ENCODE results near the gene FAM20B.

FAM20B gene

DNA sequence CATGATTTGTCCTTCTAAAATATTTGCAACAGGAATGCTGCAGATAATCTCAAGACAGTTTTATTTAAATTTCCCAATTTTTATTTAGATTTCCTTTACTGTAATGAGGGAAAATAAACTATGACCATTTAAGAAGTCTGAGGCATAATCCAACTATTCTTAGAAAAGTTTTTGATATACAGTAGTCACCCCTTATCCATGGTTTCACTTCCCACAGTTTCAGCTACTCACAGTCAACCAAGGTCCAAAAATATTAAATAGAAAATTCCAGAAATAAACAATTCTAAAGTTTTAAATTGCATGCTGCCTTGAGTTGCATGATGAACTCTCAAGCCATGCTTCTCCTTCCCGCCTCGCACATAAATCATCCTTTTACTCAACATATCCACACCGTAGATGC lies 89.5 kb downstream of the FAM20B start:
- H3K27ac ChIP-seq (replicated peaks) = no peak overlapping the region
- TF ChIP-seq GABPA (IDR thresholded peaks at IDR 0.05; ENCODE audit: low read depth) (no peak), SPI1 (IDR thresholded peaks at IDR 0.05; ENCODE audit: borderline replicate concordance, low read depth) (no peak), POLR2AphosphoS5 (IDR thresholded peaks at IDR 0.05; ENCODE audit: low read depth) (no peak)
- TF ChIP-seq, protein P1, sequence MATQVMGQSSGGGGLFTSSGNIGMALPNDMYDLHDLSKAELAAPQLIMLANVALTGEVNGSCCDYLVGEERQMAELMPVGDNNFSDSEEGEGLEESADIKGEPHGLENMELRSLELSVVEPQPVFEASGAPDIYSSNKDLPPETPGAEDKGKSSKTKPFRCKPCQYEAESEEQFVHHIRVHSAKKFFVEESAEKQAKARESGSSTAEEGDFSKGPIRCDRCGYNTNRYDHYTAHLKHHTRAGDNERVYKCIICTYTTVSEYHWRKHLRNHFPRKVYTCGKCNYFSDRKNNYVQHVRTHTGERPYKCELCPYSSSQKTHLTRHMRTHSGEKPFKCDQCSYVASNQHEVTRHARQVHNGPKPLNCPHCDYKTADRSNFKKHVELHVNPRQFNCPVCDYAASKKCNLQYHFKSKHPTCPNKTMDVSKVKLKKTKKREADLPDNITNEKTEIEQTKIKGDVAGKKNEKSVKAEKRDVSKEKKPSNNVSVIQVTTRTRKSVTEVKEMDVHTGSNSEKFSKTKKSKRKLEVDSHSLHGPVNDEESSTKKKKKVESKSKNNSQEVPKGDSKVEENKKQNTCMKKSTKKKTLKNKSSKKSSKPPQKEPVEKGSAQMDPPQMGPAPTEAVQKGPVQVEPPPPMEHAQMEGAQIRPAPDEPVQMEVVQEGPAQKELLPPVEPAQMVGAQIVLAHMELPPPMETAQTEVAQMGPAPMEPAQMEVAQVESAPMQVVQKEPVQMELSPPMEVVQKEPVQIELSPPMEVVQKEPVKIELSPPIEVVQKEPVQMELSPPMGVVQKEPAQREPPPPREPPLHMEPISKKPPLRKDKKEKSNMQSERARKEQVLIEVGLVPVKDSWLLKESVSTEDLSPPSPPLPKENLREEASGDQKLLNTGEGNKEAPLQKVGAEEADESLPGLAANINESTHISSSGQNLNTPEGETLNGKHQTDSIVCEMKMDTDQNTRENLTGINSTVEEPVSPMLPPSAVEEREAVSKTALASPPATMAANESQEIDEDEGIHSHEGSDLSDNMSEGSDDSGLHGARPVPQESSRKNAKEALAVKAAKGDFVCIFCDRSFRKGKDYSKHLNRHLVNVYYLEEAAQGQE (IDR thresholded peaks at IDR 0.05; ENCODE audit: insufficient replicate concordance, low read depth) = no peak
- TF ChIP-seq, protein P2, sequence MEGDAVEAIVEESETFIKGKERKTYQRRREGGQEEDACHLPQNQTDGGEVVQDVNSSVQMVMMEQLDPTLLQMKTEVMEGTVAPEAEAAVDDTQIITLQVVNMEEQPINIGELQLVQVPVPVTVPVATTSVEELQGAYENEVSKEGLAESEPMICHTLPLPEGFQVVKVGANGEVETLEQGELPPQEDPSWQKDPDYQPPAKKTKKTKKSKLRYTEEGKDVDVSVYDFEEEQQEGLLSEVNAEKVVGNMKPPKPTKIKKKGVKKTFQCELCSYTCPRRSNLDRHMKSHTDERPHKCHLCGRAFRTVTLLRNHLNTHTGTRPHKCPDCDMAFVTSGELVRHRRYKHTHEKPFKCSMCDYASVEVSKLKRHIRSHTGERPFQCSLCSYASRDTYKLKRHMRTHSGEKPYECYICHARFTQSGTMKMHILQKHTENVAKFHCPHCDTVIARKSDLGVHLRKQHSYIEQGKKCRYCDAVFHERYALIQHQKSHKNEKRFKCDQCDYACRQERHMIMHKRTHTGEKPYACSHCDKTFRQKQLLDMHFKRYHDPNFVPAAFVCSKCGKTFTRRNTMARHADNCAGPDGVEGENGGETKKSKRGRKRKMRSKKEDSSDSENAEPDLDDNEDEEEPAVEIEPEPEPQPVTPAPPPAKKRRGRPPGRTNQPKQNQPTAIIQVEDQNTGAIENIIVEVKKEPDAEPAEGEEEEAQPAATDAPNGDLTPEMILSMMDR (IDR thresholded peaks at IDR 0.05; ENCODE audit: insufficient read depth, low read length) = no peak
- H3K4me3 ChIP-seq (replicated peaks; ENCODE audit: insufficient read depth, low read length) = no peak overlapping the region
- no peaks in the 10 kb centered on the region for H3K27me3 ChIP-seq (ENCODE audit: insufficient read depth, poor library complexity, severe bottlenecking)
- no peak for DNase-seq (ENCODE audit: low read depth in 1 of 2, low spot score in 1 of 2)

DNA sequence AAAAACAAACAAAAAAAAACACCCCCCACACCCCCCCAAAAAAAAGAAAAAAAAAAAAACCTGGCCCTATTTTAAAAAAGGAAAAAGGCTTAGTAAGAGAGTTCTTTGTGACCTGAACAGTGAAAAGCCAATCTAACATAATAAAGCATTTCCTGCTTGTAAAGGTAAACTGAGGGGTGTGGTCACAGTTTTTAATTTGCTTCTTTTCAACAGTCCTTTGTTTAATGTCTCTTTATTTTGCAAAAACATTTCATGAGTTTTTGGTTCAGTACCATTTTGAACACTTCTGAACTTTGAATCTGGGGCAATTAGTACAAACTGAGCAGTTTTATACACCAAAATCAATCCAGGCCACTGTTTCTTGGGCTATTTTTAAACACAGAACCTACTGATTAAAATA lies 93.8 kb downstream of the FAM20B start:
- Histone ChIP-seq H3K27ac (replicated peaks) (no peak overlapping the region), H3K27me3 (ENCODE audit: insufficient read depth, poor library complexity, severe bottlenecking) (no peaks in the 10 kb centered on the region), H3K4me3 (replicated peaks; ENCODE audit: insufficient read depth, low read length) (no peak overlapping the region)
- DNase-seq (ENCODE audit: low read depth in 1 of 2, low spot score in 1 of 2) = no peak
- TF ChIP-seq SPI1 (IDR thresholded peaks at IDR 0.05; ENCODE audit: borderline replicate concordance, low read depth) = no peak
- no peak for TF ChIP-seq GABPA (IDR thresholded peaks at IDR 0.05; ENCODE audit: low read depth)
- no peak for TF ChIP-seq POLR2AphosphoS5 (IDR thresholded peaks at IDR 0.05; ENCODE audit: low read depth)
- TF ChIP-seq, protein P1 (IDR thresholded peaks at IDR 0.05; ENCODE audit: insufficient replicate concordance, low read depth) = no peak

DNA sequence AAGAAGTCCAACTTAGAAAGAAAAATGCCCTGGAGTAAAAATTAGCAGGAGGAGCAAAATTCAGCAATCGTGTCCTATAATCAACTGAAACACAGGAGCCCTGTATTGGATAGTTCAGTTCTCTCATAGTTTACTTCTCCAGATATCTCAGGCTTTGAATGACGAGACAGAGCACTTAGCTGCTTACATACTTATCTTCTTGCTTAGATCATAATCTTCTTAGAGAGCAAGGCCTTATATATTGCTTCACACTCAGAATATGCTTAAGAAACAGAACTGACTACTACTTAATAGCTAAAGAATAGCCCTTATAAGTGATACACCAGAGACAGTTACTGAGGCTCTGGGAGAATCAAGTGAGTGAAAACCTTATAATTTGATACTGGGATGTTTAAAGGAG lies 95.0 kb downstream of the FAM20B start:
- Histone ChIP-seq H3K27me3 (ENCODE audit: insufficient read depth, poor library complexity, severe bottlenecking) (no peaks in the 10 kb centered on the region), H3K27ac (replicated peaks) (no peak overlapping the region), H3K4me3 (replicated peaks; ENCODE audit: insufficient read depth, low read length) (no peak overlapping the region)
- TF ChIP-seq POLR2AphosphoS5 (IDR thresholded peaks at IDR 0.05; ENCODE audit: low read depth) (no peak), SPI1 (IDR thresholded peaks at IDR 0.05; ENCODE audit: borderline replicate concordance, low read depth) (no peak), GABPA (IDR thresholded peaks at IDR 0.05; ENCODE audit: low read depth) (no peak)
- TF ChIP-seq, protein P1 (IDR thresholded peaks at IDR 0.05; ENCODE audit: insufficient replicate concordance, low read depth) = no peak
- no peak for DNase-seq (ENCODE audit: low read depth in 1 of 2, low spot score in 1 of 2)

DNA sequence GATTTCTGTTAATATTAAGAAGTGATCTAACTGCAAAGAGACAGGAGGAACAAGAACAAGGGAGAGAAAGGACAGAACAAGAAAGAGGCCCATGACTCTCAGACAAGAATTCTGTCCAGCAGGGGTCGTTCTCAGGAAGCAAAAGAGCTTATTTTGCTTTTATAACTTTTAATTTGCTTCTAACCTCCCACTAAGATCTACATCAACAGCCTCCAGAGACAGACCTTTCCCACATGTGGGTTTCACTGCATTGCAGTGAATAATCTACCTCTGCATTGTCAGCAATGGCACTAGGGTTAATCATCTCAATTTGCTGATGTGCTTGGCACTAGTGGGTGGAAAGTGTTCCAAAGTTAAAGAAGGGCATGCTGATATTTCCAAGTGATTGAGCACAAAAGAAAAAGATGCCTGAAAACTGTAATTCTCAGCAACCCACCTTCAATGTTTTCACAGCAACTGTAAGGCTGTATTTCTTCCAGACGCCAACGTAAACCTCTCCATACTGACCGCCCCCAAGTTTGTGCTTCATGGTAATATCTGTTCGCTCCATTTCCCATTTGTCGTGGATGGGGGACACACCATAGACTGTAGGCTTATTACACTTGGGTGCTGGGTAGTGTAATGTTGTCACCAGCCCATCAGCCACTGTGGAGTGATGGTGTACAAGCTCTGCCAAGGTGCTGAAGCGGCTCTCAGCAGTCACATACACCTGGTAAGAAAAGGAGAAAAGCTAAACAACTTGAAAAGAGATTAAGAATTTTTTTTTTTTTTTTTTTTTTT lies 95.7 kb downstream of the FAM20B start:
- peak in 1 of 2 experiments; percentile 36 for DNase-seq (ENCODE audit: low read depth in 1 of 2, low spot score in 1 of 2)
- Histone ChIP-seq H3K4me3 (replicated peaks; ENCODE audit: insufficient read depth, low read length) (no peak overlapping the region), H3K27me3 (ENCODE audit: insufficient read depth, poor library complexity, severe bottlenecking) (no peaks in the 10 kb centered on the region), H3K27ac (replicated peaks) (no peak overlapping the region)
- TF ChIP-seq POLR2AphosphoS5 (IDR thresholded peaks at IDR 0.05; ENCODE audit: low read depth) (no peak), SPI1 (IDR thresholded peaks at IDR 0.05; ENCODE audit: borderline replicate concordance, low read depth) (no peak)
- TF ChIP-seq, protein P2 (IDR thresholded peaks at IDR 0.05; ENCODE audit: insufficient read depth, low read length) = peak; percentile 56
